Colonic mucosa (tissue), 4 donors: Measurements from ENCODE around the gene SOX13. TPM values are rescaled to one million over a fixed set of nuclear protein-coding genes. Genes with fewer than 3 reads are reported as not detected.

ENCODE experiments used
- DNase-seq: peaks from one replicate; pipeline ENCODE4 v3.0.0-alpha.2; 2020
- H3K27ac ChIP-seq: fragments of 200-600 bp; one replicate; pipeline ENCODE4 v1.8.0; 2021
- H3K27me3 ChIP-seq: fragments of 200-600 bp; one replicate; pipeline ENCODE4 v1.8.0; 2021
- H3K36me3 ChIP-seq: fragments of 200-600 bp; one replicate; pipeline ENCODE4 v1.8.0; 2021
- H3K4me1 ChIP-seq: fragments of 200-600 bp; one replicate; pipeline ENCODE4 v1.8.0; 2021; ENCODE audit warnings: mild to moderate bottlenecking
- H3K4me3 ChIP-seq: fragments of 200-600 bp; one replicate; pipeline ENCODE4 v1.8.0; 2021
- H3K9ac ChIP-seq, 2 donors: one replicate each; pipeline ENCODE4 v1.7.0; 2013; ENCODE audit warnings: control low read depth in 2 of 2, low read depth in 2 of 2, low read length in 2 of 2
- H3K9me3 ChIP-seq: fragments of 200-600 bp; one replicate; pipeline ENCODE4 v1.8.0; 2021
- intact Hi-C: fragments of 100-400 bp; cut with DNase I; formaldehyde crosslinking; loops from one replicate; pipeline ENCODE4 v1.14.1; 2022
- total RNA-seq, 2 donors: library from RNA; stranded (reverse); fragmentation: NEBNext Ultra II Directional in 1 of 2; extraction: Animal tissue kit (Norgen Biotek cat#: 25700) in 1 of 2; gene quantifications; one replicate each; pipeline ENCODE4 v1.2.1, GENCODE V29; 2021
- TF ChIP-seq, protein P1 (sequence below): fragments of 200-600 bp; IDR thresholded peaks from one replicate; pipeline ENCODE4 v1.8.0; 2022; ENCODE audit warnings: antibody characterized with exemption, mild to moderate bottlenecking
- donor health status: healthy.
- donor health status: DM: no; HTN: no; CAD: no.
- donor health status: DM: no; HTN: no; CAD: no.

Gene SOX13
- total RNA-seq, 2 donors from 2014 or later: 34.9 to 35.1 TPM

- H3K9me3 ChIP-seq: no peaks in the 10 kb centered on the region
- no peaks in the 10 kb centered on the region for H3K4me1 ChIP-seq
- intact Hi-C loops: no loop called here
- H3K36me3 ChIP-seq: no peaks in the 10 kb centered on the region
- no peak overlapping the region for H3K27ac ChIP-seq
- no peak for DNase-seq
- H3K27me3 ChIP-seq: peaks cover 9% of the 10 kb centered on the region
- no peak overlapping the region for H3K4me3 ChIP-seq
- TF ChIP-seq, protein P1, sequence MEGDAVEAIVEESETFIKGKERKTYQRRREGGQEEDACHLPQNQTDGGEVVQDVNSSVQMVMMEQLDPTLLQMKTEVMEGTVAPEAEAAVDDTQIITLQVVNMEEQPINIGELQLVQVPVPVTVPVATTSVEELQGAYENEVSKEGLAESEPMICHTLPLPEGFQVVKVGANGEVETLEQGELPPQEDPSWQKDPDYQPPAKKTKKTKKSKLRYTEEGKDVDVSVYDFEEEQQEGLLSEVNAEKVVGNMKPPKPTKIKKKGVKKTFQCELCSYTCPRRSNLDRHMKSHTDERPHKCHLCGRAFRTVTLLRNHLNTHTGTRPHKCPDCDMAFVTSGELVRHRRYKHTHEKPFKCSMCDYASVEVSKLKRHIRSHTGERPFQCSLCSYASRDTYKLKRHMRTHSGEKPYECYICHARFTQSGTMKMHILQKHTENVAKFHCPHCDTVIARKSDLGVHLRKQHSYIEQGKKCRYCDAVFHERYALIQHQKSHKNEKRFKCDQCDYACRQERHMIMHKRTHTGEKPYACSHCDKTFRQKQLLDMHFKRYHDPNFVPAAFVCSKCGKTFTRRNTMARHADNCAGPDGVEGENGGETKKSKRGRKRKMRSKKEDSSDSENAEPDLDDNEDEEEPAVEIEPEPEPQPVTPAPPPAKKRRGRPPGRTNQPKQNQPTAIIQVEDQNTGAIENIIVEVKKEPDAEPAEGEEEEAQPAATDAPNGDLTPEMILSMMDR: no peak
- no peak overlapping the region for H3K9ac ChIP-seq
Observed at GRCh38 chr1:204149107-204149506, 76.2 kb downstream of the SOX13 start.

DNA sequence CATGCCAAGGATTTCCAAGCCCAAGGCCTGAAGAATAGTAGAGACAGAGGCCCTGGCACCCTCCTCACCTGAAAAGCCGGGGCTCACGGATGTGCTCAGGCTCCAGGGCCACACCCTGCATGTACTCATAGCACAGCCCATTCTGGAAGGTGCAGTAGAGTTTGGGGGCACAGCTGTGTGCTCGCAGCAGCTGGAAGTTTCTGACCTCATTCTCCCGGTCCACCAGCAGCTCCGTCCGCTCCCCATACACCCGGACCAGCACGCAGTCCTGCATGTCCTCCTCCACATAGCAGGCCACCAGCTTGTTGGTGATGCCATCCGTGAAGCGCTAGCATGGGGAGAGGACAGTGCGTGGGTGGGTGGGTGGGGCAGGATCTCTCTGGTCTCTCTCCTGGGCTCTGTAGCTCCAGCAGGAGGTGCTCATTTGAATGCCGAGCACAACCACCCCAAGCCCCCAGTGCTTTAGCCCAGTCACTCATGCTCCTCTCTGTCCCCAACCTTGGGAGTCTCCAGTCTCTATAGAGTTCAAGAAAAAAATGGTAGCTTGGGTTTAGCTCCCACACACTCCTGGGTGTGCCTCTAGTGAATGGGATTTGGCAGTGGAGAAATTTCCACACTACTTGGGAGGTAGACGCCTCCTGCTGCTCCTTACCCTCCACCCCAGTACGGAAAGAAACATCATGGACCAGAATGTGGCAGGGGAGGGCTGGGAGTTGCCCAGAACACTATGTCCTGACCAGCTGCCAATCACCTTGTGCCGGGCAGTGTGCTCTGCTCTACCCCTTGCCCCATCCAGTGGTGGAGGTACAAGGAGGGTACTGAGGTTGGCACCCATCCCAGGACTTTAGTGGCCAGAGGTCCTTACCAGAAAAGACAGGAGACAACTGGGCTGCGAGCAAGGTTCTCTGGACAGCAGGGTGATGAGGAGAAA lies 77.0 kb downstream of the SOX13 start:
- Histone ChIP-seq H3K9ac (no peak overlapping the region), H3K9me3 (no peaks in the 10 kb centered on the region), H3K36me3 (no peaks in the 10 kb centered on the region), H3K27me3 (peaks cover 9% of the 10 kb centered on the region), H3K4me3 (no peak overlapping the region), H3K4me1 (no peaks in the 10 kb centered on the region), H3K27ac (no peak overlapping the region)
- no peak for DNase-seq
- intact Hi-C loops: no loop called here
- TF ChIP-seq, protein P1: no peak

DNA sequence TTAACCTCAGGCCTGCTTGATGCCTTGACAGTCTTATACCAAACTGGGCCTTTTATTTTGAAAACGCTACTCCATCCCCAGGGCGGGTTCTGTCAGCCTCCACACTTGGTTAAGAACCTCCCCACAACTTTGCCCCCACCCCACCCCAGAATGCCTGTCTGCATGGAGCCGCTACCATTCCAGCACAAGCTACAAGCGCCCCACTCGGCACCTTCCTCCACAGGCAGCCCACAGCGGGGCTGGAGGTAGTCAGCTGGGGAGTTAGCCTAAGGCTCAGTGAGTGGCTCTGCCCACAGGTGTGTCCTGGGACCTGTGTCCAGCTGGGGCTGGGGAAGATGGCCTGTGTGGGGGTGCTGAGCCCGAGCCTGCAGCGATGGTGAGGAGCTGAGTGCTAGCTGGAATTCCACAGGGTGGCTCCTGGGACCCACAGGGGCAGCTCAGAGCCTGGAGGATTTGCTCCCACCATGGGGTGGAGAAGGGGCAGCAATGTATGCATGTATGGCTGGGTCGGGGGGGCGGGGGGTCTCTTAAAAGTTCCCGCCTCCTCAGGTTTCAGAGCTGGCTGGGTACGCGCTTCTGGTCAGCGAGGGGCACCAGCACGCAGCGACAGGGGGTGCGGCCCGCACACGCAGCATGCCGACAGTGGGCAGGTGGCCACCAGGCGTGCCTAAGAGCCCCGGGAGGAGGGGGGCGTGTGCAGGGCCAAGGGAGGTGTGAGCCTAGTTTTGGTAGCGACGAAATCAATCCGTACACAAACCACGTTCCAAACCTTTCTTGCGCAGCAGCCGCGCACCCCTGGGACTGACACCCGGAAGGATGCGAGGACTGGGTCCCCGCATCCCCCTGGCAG lies 78.0 kb downstream of the SOX13 start:
- Histone ChIP-seq H3K4me3 (peak overlapping the region; percentile 43), H3K36me3 (no peaks in the 10 kb centered on the region), H3K9ac (peak overlapping the region; percentile 51 to 66), H3K27ac (no peak overlapping the region), H3K4me1 (no peaks in the 10 kb centered on the region), H3K27me3 (peaks cover 9% of the 10 kb centered on the region), H3K9me3 (no peaks in the 10 kb centered on the region)
- DNase-seq: no peak
- intact Hi-C loops: no loop called here
- TF ChIP-seq, protein P1: no peak

GRCh38 chr1:204151552-204152309 lies 78.8 kb downstream of the SOX13 start, which contains the start of gene ETNK2:
Gene ETNK2 (minus strand): TSS chr1:204152044. CDS start chr1:204151852, 192 bp downstream.
- peak within 1 kb of the TSS; percentile 51 to 66 for H3K9ac ChIP-seq
- intact Hi-C loops: no loop called here
- H3K4me3 ChIP-seq: peak within 1 kb of the TSS; percentile 43
- H3K4me1 ChIP-seq: no peaks in the 10 kb centered on the region
- H3K9me3 ChIP-seq: no peaks in the 10 kb centered on the region
- H3K27ac ChIP-seq: no peak within 1 kb of the TSS
- TF ChIP-seq, protein P1: no peak
- DNase-seq: peak; percentile 38
- H3K36me3 ChIP-seq: no peaks in the 10 kb centered on the region
- H3K27me3 ChIP-seq: peaks cover 9% of the 10 kb centered on the region
